Transverse colon (tissue), 4 donors: ENCODE data around the gene EFNA5. TPM values are rescaled to one million over a fixed set of nuclear protein-coding genes. Genes with fewer than 3 reads are reported as not detected.

Experiments
- DNase-seq: peaks from one replicate; pipeline ENCODE4 v3.0.0-alpha.2; 2019
- H3K27ac ChIP-seq, 4 donors: fragments of 200-600 bp; sonication (generic); 2 replicates each; pipeline ENCODE4 v1.5.1; 2016 to 2018; ENCODE audit warnings: inconsistent platforms in 4 of 4
- H3K27me3 ChIP-seq: fragments of 200-600 bp; sonication (generic); 2 replicates; pipeline ENCODE4 v1.5.1; 2017; ENCODE audit warnings: inconsistent platforms
- H3K36me3 ChIP-seq, 4 donors: fragments of 200-600 bp; sonication (generic); 2 replicates each; pipeline ENCODE4 v1.5.1; 2017 to 2019; ENCODE audit warnings: inconsistent platforms in 4 of 4
- H3K4me1 ChIP-seq, 4 donors: fragments of 200-600 bp; sonication (generic); 2 replicates each; pipeline ENCODE4 v1.5.1; 2017 to 2020; ENCODE audit warnings: inconsistent platforms in 4 of 4
- H3K4me3 ChIP-seq, 4 donors: fragments of 200-600 bp; sonication (generic); 1 replicate in 1 of 4; 2 replicates in 3 of 4; pipeline versions ENCODE4 v1.5.1 to v1.6.1; 2017 to 2019; ENCODE audit warnings: inconsistent platforms in 4 of 4
- H3K9me3 ChIP-seq, 2 donors: fragments of 200-600 bp; sonication (generic); 2 replicates each; pipeline ENCODE4 v1.5.1; 2017 to 2019; ENCODE audit warnings: inconsistent platforms in 2 of 2
- CTCF ChIP-seq, 5 experiments: fragments of 200-600 bp in 3 of 5; fragments of 450-650 bp in 2 of 5; sonication (generic) in 3 of 5; IDR thresholded peaks; 1 replicate in 2 of 5; 2 replicates in 3 of 5; pipeline ENCODE4 v1.5.1; 2016 to 2017; ENCODE audit warnings: antibody characterized with exemption in 5 of 5, inconsistent platforms in 3 of 5, mild to moderate bottlenecking in 2 of 5, moderate library complexity in 1 of 5
- EP300 ChIP-seq: sonication (generic); formaldehyde crosslinking; IDR thresholded peaks from one replicate; pipeline ENCODE4 v1.6.1; 2017; ENCODE audit warnings: antibody characterized with exemption, low read depth
- POLR2A ChIP-seq: fragments of 450-650 bp; IDR thresholded peaks from one replicate; pipeline ENCODE4 v1.6.1; 2016; ENCODE audit warnings: antibody characterized with exemption, mild to moderate bottlenecking, moderate library complexity
- POLR2AphosphoS5 ChIP-seq, 3 donors: sonication (generic); formaldehyde crosslinking; IDR thresholded peaks; one replicate each; pipeline ENCODE4 v1.6.1; 2016; ENCODE audit warnings: antibody characterized with exemption in 3 of 3
- WGBS, 2 donors: methylation state at CpG; one replicate each; pipeline ENCODE4 v1.1.5; 2018; ENCODE audit warnings: low coverage in 1 of 2; 5-methylcytosine and 5-hydroxymethylcytosine counted together
- in situ Hi-C, 4 donors: fragments of 200-750 bp; cut with MboI; loops; one replicate each; pipeline versions ENCODE4 v1.15.0 to v1.15.1; 2017; ENCODE audit warnings: low sequenced_read_pairs in 3 of 4, low pct_ligation_motif_present in 1 of 4, low pct_unique_long_range_greater_than_20kb in 1 of 4
- intact Hi-C: fragments of 100-400 bp; cut with DNase I; formaldehyde crosslinking; loops from one replicate; pipeline ENCODE4 v1.15.1; 2023; ENCODE audit warnings: low total_unique reads
- total RNA-seq, 4 donors: library from RNA; depleted of rRNA; stranded (reverse); fragments of >200 nt; gene quantifications; one replicate each; pipeline ENCODE4 v1.1.0, GENCODE V29; 2016

EFNA5 gene
- total RNA-seq, 4 donors from 2014 or later = 1.5 to 18.2 (median 12.1) TPM

GRCh38 chr5:107402434-107403227 is 268.1 kb downstream of the EFNA5 start:
- Histone ChIP-seq H3K4me1 (peaks cover 0 to 7% (median 0%) of the 10 kb centered on the region in 4 donors), H3K27ac (no peak overlapping the region), H3K36me3 (no peaks in the 10 kb centered on the region), H3K27me3 (no peaks in the 10 kb centered on the region), H3K9me3 (no peaks in the 10 kb centered on the region), H3K4me3 (no peak overlapping the region)
- in situ Hi-C loops = no loop called here
- no peak for DNase-seq
- 82 to 83% methylated on average over 8 to 12 of the region's 12 CpGs for WGBS, 2 donors
- intact Hi-C loops = loop anchor here (2.0 kb wide), 1 partner anchor 30 kb away; no protein-coding TSS in a partner anchor
- TF ChIP-seq POLR2AphosphoS5 (IDR thresholded peaks at IDR 0.05) (no peak), POLR2A (no peak), CTCF (IDR thresholded peaks at IDR 0.05) (no peak), EP300 (no peak)

DNA sequence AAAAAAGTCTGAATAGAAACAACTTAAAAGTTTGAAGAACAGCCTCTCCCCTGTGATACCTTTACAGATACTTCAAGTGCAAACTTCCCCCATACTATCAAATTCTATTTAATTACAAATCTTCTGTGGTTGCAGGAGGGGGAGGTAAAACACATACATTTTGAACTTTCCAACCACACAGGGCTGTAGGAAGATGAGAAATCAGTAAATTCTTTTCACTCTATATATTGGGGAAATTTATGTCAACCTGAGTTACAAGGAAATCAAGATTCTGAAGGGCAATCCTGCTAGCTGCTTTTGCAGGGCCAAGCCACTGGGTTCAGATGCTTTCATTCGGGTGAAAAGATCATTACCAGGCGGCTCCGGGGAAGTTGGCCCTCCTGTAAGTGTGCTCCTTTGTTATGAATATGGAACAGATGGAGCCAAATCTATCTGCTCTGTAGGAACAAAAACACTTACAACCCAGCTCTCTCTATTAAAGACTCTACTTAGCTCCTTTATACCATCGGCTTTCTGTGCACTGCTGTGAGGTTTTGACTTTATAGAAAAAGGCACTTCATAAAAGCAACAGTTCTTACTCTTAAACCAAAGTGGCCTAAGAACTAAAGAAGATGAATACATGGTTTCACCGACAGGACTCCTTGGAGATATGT is 269.1 kb downstream of the EFNA5 start:
- DNase-seq = no peak
- intact Hi-C loops = loop anchor here (2.0 kb wide), 1 partner anchor 31 kb away; no protein-coding TSS in a partner anchor
- H3K4me3 ChIP-seq = no peak overlapping the region
- no peaks in the 10 kb centered on the region for H3K9me3 ChIP-seq
- TF ChIP-seq CTCF (IDR thresholded peaks at IDR 0.05) = no peak
- no peak for TF ChIP-seq POLR2AphosphoS5 (IDR thresholded peaks at IDR 0.05)
- no peak for TF ChIP-seq POLR2A
- no peak for TF ChIP-seq EP300
- no peaks in the 10 kb centered on the region for H3K36me3 ChIP-seq
- in situ Hi-C loops = no loop called here
- no peak overlapping the region for H3K27ac ChIP-seq
- peaks cover 0 to 7% (median 0%) of the 10 kb centered on the region in 4 donors for H3K4me1 ChIP-seq
- 74 to 87% methylated on average over 5 of the region's 5 CpGs for WGBS, 2 donors
- H3K27me3 ChIP-seq = no peaks in the 10 kb centered on the region

GRCh38 chr5:107400328-107400727 is 270.4 kb downstream of the EFNA5 start:
- Histone ChIP-seq H3K9me3 (no peaks in the 10 kb centered on the region), H3K27me3 (no peaks in the 10 kb centered on the region), H3K4me1 (peaks cover 0 to 7% (median 0%) of the 10 kb centered on the region in 4 donors), H3K27ac (no peak overlapping the region), H3K36me3 (no peaks in the 10 kb centered on the region), H3K4me3 (no peak overlapping the region)
- WGBS, 2 donors = 68 to 74% methylated on average over 2 of the region's 2 CpGs
- in situ Hi-C loops (no loop called here), intact Hi-C loops (no loop called here)
- no peak for DNase-seq
- no peak for TF ChIP-seq POLR2A
- TF ChIP-seq POLR2AphosphoS5 (IDR thresholded peaks at IDR 0.05) = no peak
- no peak for TF ChIP-seq CTCF (IDR thresholded peaks at IDR 0.05)
- TF ChIP-seq EP300 = no peak

DNA sequence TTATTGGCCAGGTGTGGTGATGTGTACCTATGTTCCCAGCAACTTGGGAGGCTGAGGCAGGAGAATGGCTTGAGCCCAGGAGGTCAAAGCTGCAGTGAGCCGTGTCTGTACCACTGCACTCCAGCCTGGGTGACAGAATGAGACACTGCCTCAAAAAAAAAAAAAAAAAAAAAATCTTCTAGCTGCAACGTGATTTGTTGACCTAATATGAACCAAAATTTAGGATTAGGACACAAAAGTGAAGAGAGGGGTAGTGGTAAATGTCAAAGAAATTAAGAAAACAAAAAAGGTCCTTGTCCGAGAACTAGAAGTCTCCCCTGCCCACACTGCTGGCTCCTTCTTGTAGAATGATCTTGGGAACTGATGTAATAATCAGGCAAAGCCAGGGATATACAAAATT is 272.0 kb downstream of the EFNA5 start:
- Histone ChIP-seq H3K36me3 (no peaks in the 10 kb centered on the region), H3K9me3 (no peaks in the 10 kb centered on the region), H3K27ac (no peak overlapping the region), H3K4me1 (peaks cover 0 to 7% (median 0%) of the 10 kb centered on the region in 4 donors), H3K27me3 (no peaks in the 10 kb centered on the region), H3K4me3 (no peak overlapping the region)
- TF ChIP-seq EP300 (no peak), POLR2A (no peak), CTCF (IDR thresholded peaks at IDR 0.05) (no peak), POLR2AphosphoS5 (IDR thresholded peaks at IDR 0.05) (no peak)
- WGBS, 2 donors = 81 to 94% methylated on average over 3 of the region's 3 CpGs
- intact Hi-C loops = no loop called here
- in situ Hi-C loops = no loop called here
- DNase-seq = no peak
